SW 1271 (cell line): ENCODE measurements around the gene CCDC102A.
"Not testable (repeated sequence)": the region's sequence is repeated elsewhere in the genome, so short reads cannot be mapped to it uniquely, and the experiment has no call there.

Experiments
- DNase-seq, 2 experiments: peaks; one replicate each; lab custom pipeline; 2025; lab: John Stamatoyannopoulos, UW

Gene CCDC102A

GRCh38 chr16:57565461-57565860 is 29.1 kb upstream of the CCDC102A start:
- no peak for DNase-seq

- no peak for DNase-seq
Observed at GRCh38 chr16:57564571-57565270, 28.4 kb upstream of the CCDC102A start.

- DNase-seq, result no peak
Observed at GRCh38 chr16:57563761-57564160, 27.4 kb upstream of the CCDC102A start.

- no peak for DNase-seq
Observed at GRCh38 chr16:57563487-57563750, 27.0 kb upstream of the CCDC102A start.

- no peak for DNase-seq
Observed at GRCh38 chr16:57562669-57563486, 26.5 kb upstream of the CCDC102A start.

- DNase-seq, result no peak
Observed at GRCh38 chr16:57562066-57562465, 25.7 kb upstream of the CCDC102A start.

GRCh38 chr16:57559072-57559790 is 22.9 kb upstream of the CCDC102A start:
- no peak for DNase-seq

- DNase-seq, result no peak
Observed at GRCh38 chr16:57556941-57557541, 20.7 kb upstream of the CCDC102A start.

GRCh38 chr16:57555831-57556230 is 19.5 kb upstream of the CCDC102A start:
- DNase-seq, result no peak

GRCh38 chr16:57551057-57551456 is 14.7 kb upstream of the CCDC102A start:
- no peak for DNase-seq

GRCh38 chr16:57549730-57550129 is 13.4 kb upstream of the CCDC102A start:
- no peak for DNase-seq

GRCh38 chr16:57548408-57548807 is 12.0 kb upstream of the CCDC102A start:
- DNase-seq, result no peak

GRCh38 chr16:57547524-57547923 is 11.2 kb upstream of the CCDC102A start:
- DNase-seq, result not testable (repeated sequence)

GRCh38 chr16:57544124-57544653 is 7.8 kb upstream of the CCDC102A start:
- no peak for DNase-seq

- DNase-seq, result no peak
Observed at GRCh38 chr16:57541754-57542435, 5.5 kb upstream of the CCDC102A start.

GRCh38 chr16:57540906-57541753 is 4.8 kb upstream of the CCDC102A start:
- no peak for DNase-seq

- DNase-seq, result no peak
Observed at GRCh38 chr16:57540387-57540786, 4.0 kb upstream of the CCDC102A start.

GRCh38 chr16:57539072-57539796 is 2.9 kb upstream of the CCDC102A start:
- DNase-seq, result no peak

- DNase-seq, result no peak
Observed at GRCh38 chr16:57538235-57538721, 1.9 kb upstream of the CCDC102A start.
